Measurements from ENCODE around the gene PRSS38. TPM values are rescaled to one million over a fixed set of nuclear protein-coding genes. Genes with fewer than 3 reads are reported as not detected.

The PRSS38 gene
- total RNA-seq, 1 donor from 2014 or later: not detected

Other genes with a start within 250 kb of the PRSS38 start
- gene JMJD4, start 80.4 kb upstream of the PRSS38 start, total RNA-seq: 26.6 and 27.5 TPM in 2 replicates
- gene SNAP47, start 80.2 kb upstream of the PRSS38 start, total RNA-seq: 28.4 and 29.3 TPM in 2 replicates
- 0.05 TPM in 1 of 2 replicates, not detected in the other for gene WNT9A, start 132.3 kb downstream of the PRSS38 start, total RNA-seq
- not detected in 2 replicates for gene WNT3A, start 191.3 kb downstream of the PRSS38 start, total RNA-seq